GM12864 (cell line): ENCODE results near the gene LSR.

Experiments used
- DNase-seq: peaks from one replicate; pipeline ENCODE4 v3.0.0-alpha.2; 2011; ENCODE audit warnings: low read depth
- H3K4me3 ChIP-seq: 2 replicates; pipeline ENCODE4 v1.5.1; 2011; ENCODE audit warnings: mild to moderate bottlenecking, low read depth, low read length, control low read depth
- CTCF ChIP-seq: IDR thresholded peaks from 2 replicates; pipeline ENCODE4 v1.5.1; 2011; ENCODE audit warnings: low read depth, mild to moderate bottlenecking, moderate library complexity, low read length, control low read depth, inconsistent platforms; ENCODE audit errors: missing control alignments

LSR gene

DNA sequence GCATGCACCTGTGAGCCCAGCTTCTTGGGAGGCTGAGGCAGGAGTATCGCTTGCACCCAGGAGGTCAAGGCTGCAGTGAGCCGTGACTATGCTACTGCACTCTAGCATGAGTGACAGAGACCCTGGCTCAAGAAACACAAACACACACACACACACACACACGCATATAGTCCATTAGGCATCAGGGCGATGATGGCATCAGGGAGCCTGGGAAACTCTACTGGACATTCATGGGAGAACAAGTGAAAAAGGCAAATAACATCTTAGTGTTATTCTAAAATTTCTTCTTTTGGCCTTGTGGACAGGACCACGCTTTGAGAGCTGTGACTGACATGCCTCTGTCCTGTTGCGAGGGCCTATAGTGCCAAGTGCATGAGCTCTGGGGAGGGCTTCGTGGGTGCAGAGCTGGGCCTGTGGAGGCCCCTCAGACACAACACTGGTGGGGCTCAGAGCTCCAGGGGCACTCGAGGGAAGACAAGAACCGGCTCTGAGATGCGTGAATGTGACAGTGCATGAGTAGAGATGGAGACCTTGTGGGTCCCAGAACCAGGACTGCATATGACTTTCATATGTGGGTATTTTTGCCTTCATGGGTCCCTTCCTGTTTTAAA lies 12.0 kb downstream of the LSR start:
- no peak overlapping the region for H3K4me3 ChIP-seq
- no peak for TF ChIP-seq CTCF
- no peak for DNase-seq

GRCh38 chr19:35261356-35262100 lies 12.7 kb downstream of the LSR start:
- no peak for TF ChIP-seq CTCF

DNA sequence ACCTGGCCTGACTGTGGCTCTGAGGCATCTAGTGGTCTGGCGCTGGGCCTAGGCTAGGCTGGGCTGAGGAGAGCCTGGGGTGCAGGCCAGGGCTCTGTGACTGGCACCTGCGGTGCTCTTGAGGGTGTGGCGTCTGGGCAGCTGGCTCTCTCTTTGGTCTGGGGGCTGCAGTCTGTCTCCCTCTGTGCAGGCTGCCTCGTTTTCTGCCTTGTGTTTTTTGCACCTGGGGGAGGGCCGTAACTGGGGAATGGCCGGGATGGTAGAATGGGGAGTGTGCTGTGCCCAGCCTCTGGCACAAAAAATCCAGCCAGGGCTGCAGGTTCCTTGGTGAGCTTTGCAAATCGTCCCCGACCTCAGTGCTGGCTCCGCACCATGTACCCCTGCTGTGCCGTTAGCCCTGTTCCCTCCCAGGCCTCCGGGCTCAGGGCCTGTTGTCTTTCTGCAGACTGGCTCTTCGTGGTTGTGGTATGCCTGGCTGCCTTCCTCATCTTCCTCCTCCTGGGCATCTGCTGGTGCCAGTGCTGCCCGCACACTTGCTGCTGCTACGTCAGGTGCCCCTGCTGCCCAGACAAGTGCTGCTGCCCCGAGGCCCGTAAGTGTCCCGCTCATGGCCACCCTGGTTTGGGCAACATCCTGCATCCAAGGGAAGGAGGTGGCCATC lies 13.4 kb downstream of the LSR start:
- no peak for TF ChIP-seq CTCF
- no peak overlapping the region for H3K4me3 ChIP-seq
- no peak for DNase-seq

More at GRCh38 chr19:35261356-35262100, 12.7 kb downstream of the LSR start:
- DNase-seq, result no peak
- no peak overlapping the region for H3K4me3 ChIP-seq

- TF ChIP-seq CTCF, result no peak
- no peak for DNase-seq
- H3K4me3 ChIP-seq, result no peak overlapping the region
These were observed 15.7 kb downstream of the LSR start for GRCh38 chr19:35264268-35265125.

GRCh38 chr19:35265126-35265899 lies 16.5 kb downstream of the LSR start:
- no peak overlapping the region for H3K4me3 ChIP-seq
- no peak for TF ChIP-seq CTCF
- DNase-seq, result no peak

DNA sequence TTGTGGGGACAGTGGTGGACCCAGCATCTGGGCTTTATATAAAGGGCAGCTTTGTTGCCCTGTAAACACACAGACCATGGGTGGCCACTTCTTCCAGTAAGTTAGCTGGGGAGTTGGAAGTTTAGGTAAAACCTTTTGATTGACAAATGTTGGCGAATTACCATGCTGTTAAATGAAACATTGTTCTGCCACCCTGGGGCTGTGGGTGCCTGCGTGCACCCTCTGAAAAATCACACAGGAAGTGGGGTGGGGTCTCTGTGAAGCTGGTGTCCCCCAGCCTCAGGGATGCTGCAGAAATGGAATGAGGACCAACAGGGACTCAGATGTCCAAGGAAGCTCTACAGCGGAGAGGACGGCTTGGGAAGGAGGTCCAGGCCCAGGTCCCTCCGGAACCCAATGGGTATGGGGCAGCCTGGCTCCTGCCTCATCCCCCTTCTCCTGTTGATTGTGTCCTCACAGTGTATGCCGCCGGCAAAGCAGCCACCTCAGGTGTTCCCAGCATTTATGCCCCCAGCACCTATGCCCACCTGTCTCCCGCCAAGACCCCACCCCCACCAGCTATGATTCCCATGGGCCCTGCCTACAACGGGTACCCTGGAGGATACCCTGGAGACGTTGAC lies 17.2 kb downstream of the LSR start:
- no peak overlapping the region for H3K4me3 ChIP-seq
- no peak for TF ChIP-seq CTCF
- no peak for DNase-seq
